ENCODE data around the gene CNPY1.

The CNPY1 gene

GRCh38 chr7:155506854-155507337, 39.5 kb downstream of the CNPY1 start:
- H3K27ac ChIP-seq (ENCODE audit: low read depth, low read length): no peak overlapping the region
- H3K9me3 ChIP-seq (ENCODE audit: control insufficient read depth in 1 of 2, low read length in 2 of 2): no peaks in the 10 kb centered on the region
- peaks cover 4 to 6% of the 10 kb centered on the region in 2 donors for H3K4me1 ChIP-seq (ENCODE audit: control insufficient read depth in 1 of 2, insufficient read depth in 2 of 2, low read length in 2 of 2)
- H3K36me3 ChIP-seq (ENCODE audit: control insufficient read depth in 1 of 2, insufficient read depth in 2 of 2, low read length in 2 of 2): no peaks in the 10 kb centered on the region
- H3K4me3 ChIP-seq (ENCODE audit: low read depth in 1 of 2, low read length in 2 of 2): no peak overlapping the region
- H3K9ac ChIP-seq (ENCODE audit: low read depth in 1 of 2, low read length in 2 of 2): no peak overlapping the region
- H3K27me3 ChIP-seq (ENCODE audit: control insufficient read depth in 1 of 2, insufficient read depth in 2 of 2, low read length in 2 of 2): peaks cover 80 to 94% of the 10 kb centered on the region in 2 donors

- H3K27ac ChIP-seq (ENCODE audit: low read depth, low read length): no peak overlapping the region
- H3K9me3 ChIP-seq (ENCODE audit: control insufficient read depth in 1 of 2, low read length in 2 of 2): no peaks in the 10 kb centered on the region
- no peaks in the 10 kb centered on the region for H3K36me3 ChIP-seq (ENCODE audit: control insufficient read depth in 1 of 2, insufficient read depth in 2 of 2, low read length in 2 of 2)
- H3K4me3 ChIP-seq (ENCODE audit: low read depth in 1 of 2, low read length in 2 of 2): no peak overlapping the region
- peaks cover 4 to 6% of the 10 kb centered on the region in 2 donors for H3K4me1 ChIP-seq (ENCODE audit: control insufficient read depth in 1 of 2, insufficient read depth in 2 of 2, low read length in 2 of 2)
- H3K27me3 ChIP-seq (ENCODE audit: control insufficient read depth in 1 of 2, insufficient read depth in 2 of 2, low read length in 2 of 2): peaks cover 76 to 90% of the 10 kb centered on the region in 2 donors
- H3K9ac ChIP-seq (ENCODE audit: low read depth in 1 of 2, low read length in 2 of 2): no peak overlapping the region
Observed at GRCh38 chr7:155505422-155505793, 41.0 kb downstream of the CNPY1 start.

GRCh38 chr7:155497149-155497901, 49.0 kb downstream of the CNPY1 start:
- Histone ChIP-seq H3K27ac (ENCODE audit: low read depth, low read length) (no peak overlapping the region), H3K4me1 (ENCODE audit: control insufficient read depth in 1 of 2, insufficient read depth in 2 of 2, low read length in 2 of 2) (peaks cover 0 to 8% of the 10 kb centered on the region in 2 donors), H3K9ac (ENCODE audit: low read depth in 1 of 2, low read length in 2 of 2) (no peak overlapping the region), H3K4me3 (ENCODE audit: low read depth in 1 of 2, low read length in 2 of 2) (no peak overlapping the region), H3K36me3 (ENCODE audit: control insufficient read depth in 1 of 2, insufficient read depth in 2 of 2, low read length in 2 of 2) (no peaks in the 10 kb centered on the region), H3K9me3 (ENCODE audit: control insufficient read depth in 1 of 2, low read length in 2 of 2) (no peaks in the 10 kb centered on the region), H3K27me3 (ENCODE audit: control insufficient read depth in 1 of 2, insufficient read depth in 2 of 2, low read length in 2 of 2) (peaks cover 26 to 45% of the 10 kb centered on the region in 2 donors)

- Histone ChIP-seq H3K36me3 (ENCODE audit: control insufficient read depth in 1 of 2, insufficient read depth in 2 of 2, low read length in 2 of 2) (no peaks in the 10 kb centered on the region), H3K27me3 (ENCODE audit: control insufficient read depth in 1 of 2, insufficient read depth in 2 of 2, low read length in 2 of 2) (peaks cover 27 to 47% of the 10 kb centered on the region in 2 donors), H3K4me3 (ENCODE audit: low read depth in 1 of 2, low read length in 2 of 2) (no peak overlapping the region), H3K4me1 (ENCODE audit: control insufficient read depth in 1 of 2, insufficient read depth in 2 of 2, low read length in 2 of 2) (peaks cover 0 to 8% of the 10 kb centered on the region in 2 donors), H3K9ac (ENCODE audit: low read depth in 1 of 2, low read length in 2 of 2) (no peak overlapping the region), H3K27ac (ENCODE audit: low read depth, low read length) (no peak overlapping the region), H3K9me3 (ENCODE audit: control insufficient read depth in 1 of 2, low read length in 2 of 2) (no peaks in the 10 kb centered on the region)
Observed at GRCh38 chr7:155496267-155497005, 49.9 kb downstream of the CNPY1 start.

GRCh38 chr7:155495440-155496248, 50.7 kb downstream of the CNPY1 start:
- Histone ChIP-seq H3K9ac (ENCODE audit: low read depth in 1 of 2, low read length in 2 of 2) (no peak overlapping the region), H3K36me3 (ENCODE audit: control insufficient read depth in 1 of 2, insufficient read depth in 2 of 2, low read length in 2 of 2) (no peaks in the 10 kb centered on the region), H3K27me3 (ENCODE audit: control insufficient read depth in 1 of 2, insufficient read depth in 2 of 2, low read length in 2 of 2) (peaks cover 20 to 40% of the 10 kb centered on the region in 2 donors)

GRCh38 chr7:155494551-155494950, 51.8 kb downstream of the CNPY1 start:
- H3K27me3 ChIP-seq (ENCODE audit: control insufficient read depth in 1 of 2, insufficient read depth in 2 of 2, low read length in 2 of 2): peaks cover 18 to 38% of the 10 kb centered on the region in 2 donors
- H3K27ac ChIP-seq (ENCODE audit: low read depth, low read length): no peak overlapping the region
- H3K36me3 ChIP-seq (ENCODE audit: control insufficient read depth in 1 of 2, insufficient read depth in 2 of 2, low read length in 2 of 2): no peaks in the 10 kb centered on the region
- H3K4me1 ChIP-seq (ENCODE audit: control insufficient read depth in 1 of 2, insufficient read depth in 2 of 2, low read length in 2 of 2): peaks cover 0 to 17% of the 10 kb centered on the region in 2 donors
- no peaks in the 10 kb centered on the region for H3K9me3 ChIP-seq (ENCODE audit: control insufficient read depth in 1 of 2, low read length in 2 of 2)
- H3K4me3 ChIP-seq (ENCODE audit: low read depth in 1 of 2, low read length in 2 of 2): no peak overlapping the region
- H3K9ac ChIP-seq (ENCODE audit: low read depth in 1 of 2, low read length in 2 of 2): no peak overlapping the region

More at GRCh38 chr7:155495440-155496248, 50.7 kb downstream of the CNPY1 start:
- H3K4me3 ChIP-seq (ENCODE audit: low read depth in 1 of 2, low read length in 2 of 2): no peak overlapping the region
- H3K4me1 ChIP-seq (ENCODE audit: control insufficient read depth in 1 of 2, insufficient read depth in 2 of 2, low read length in 2 of 2): peaks cover 0 to 10% of the 10 kb centered on the region in 2 donors
- H3K9me3 ChIP-seq (ENCODE audit: control insufficient read depth in 1 of 2, low read length in 2 of 2): no peaks in the 10 kb centered on the region
- no peak overlapping the region for H3K27ac ChIP-seq (ENCODE audit: low read depth, low read length)

- H3K36me3 ChIP-seq (ENCODE audit: control insufficient read depth in 1 of 2, insufficient read depth in 2 of 2, low read length in 2 of 2): no peaks in the 10 kb centered on the region
- no peak overlapping the region for H3K4me3 ChIP-seq (ENCODE audit: low read depth in 1 of 2, low read length in 2 of 2)
- no peak overlapping the region for H3K27ac ChIP-seq (ENCODE audit: low read depth, low read length)
- H3K27me3 ChIP-seq (ENCODE audit: control insufficient read depth in 1 of 2, insufficient read depth in 2 of 2, low read length in 2 of 2): peaks cover 16 to 38% of the 10 kb centered on the region in 2 donors
- no peak overlapping the region for H3K9ac ChIP-seq (ENCODE audit: low read depth in 1 of 2, low read length in 2 of 2)
- H3K4me1 ChIP-seq (ENCODE audit: control insufficient read depth in 1 of 2, insufficient read depth in 2 of 2, low read length in 2 of 2): peaks cover 0 to 17% of the 10 kb centered on the region in 2 donors
- H3K9me3 ChIP-seq (ENCODE audit: control insufficient read depth in 1 of 2, low read length in 2 of 2): no peaks in the 10 kb centered on the region
Observed at GRCh38 chr7:155493744-155494538, 52.4 kb downstream of the CNPY1 start.

GRCh38 chr7:155491812-155492211, 54.5 kb downstream of the CNPY1 start:
- Histone ChIP-seq H3K36me3 (ENCODE audit: control insufficient read depth in 1 of 2, insufficient read depth in 2 of 2, low read length in 2 of 2) (no peaks in the 10 kb centered on the region), H3K4me1 (ENCODE audit: control insufficient read depth in 1 of 2, insufficient read depth in 2 of 2, low read length in 2 of 2) (peaks cover 0 to 17% of the 10 kb centered on the region in 2 donors), H3K27me3 (ENCODE audit: control insufficient read depth in 1 of 2, insufficient read depth in 2 of 2, low read length in 2 of 2) (peaks cover 15 to 28% of the 10 kb centered on the region in 2 donors), H3K9ac (ENCODE audit: low read depth in 1 of 2, low read length in 2 of 2) (no peak overlapping the region), H3K4me3 (ENCODE audit: low read depth in 1 of 2, low read length in 2 of 2) (peak overlapping the region in 1 of 2 donors; percentile 68), H3K27ac (ENCODE audit: low read depth, low read length) (no peak overlapping the region), H3K9me3 (ENCODE audit: control insufficient read depth in 1 of 2, low read length in 2 of 2) (no peaks in the 10 kb centered on the region)

Measured in duodenal mucosa (tissue), 2 donors.